Keratinocyte (primary cell): ENCODE data around the gene OTOP1. TPM values are rescaled to one million over a fixed set of nuclear protein-coding genes. Genes with fewer than 3 reads are reported as not detected.

Experiments used
- DNase-seq: peaks from one replicate; pipeline ENCODE4 v3.0.0-alpha.2; 2011; ENCODE audit warnings: low read depth, missing footprints, low spot score
- FAIRE-seq: peaks from 2 replicates; lab custom pipeline; 2011; peaks lifted over from hg19 to GRCh38; lab: Jason Lieb, UNC
- H2AFZ ChIP-seq: 2 replicates; pipeline ENCODE4 v1.6.0; 2012; ENCODE audit warnings: low read length, control low read depth, inconsistent platforms; ENCODE audit not compliant: control insufficient read depth
- H3K27ac ChIP-seq: 2 replicates; pipeline ENCODE4 v1.5.1; 2011; ENCODE audit warnings: low read length; ENCODE audit not compliant: control insufficient read depth, insufficient read depth
- H3K27me3 ChIP-seq: 3 replicates; pipeline ENCODE4 v1.6.0; 2011; ENCODE audit warnings: low read length; ENCODE audit not compliant: control insufficient read depth, insufficient read depth; ENCODE audit errors: extremely low read depth
- H3K36me3 ChIP-seq, 2 experiments: 2 replicates in 1 of 2; 3 replicates in 1 of 2; pipeline ENCODE4 v1.5.1; 2011; ENCODE audit warnings: low read length in 2 of 2, mild to moderate bottlenecking in 1 of 2; ENCODE audit not compliant: control insufficient read depth in 2 of 2, insufficient read depth in 2 of 2; ENCODE audit errors: extremely low read depth in 1 of 2
- H3K4me1 ChIP-seq: 3 replicates; pipeline ENCODE4 v1.5.1; 2011; ENCODE audit warnings: low read length; ENCODE audit not compliant: control insufficient read depth, insufficient read depth; ENCODE audit errors: extremely low read depth
- H3K4me2 ChIP-seq: 3 replicates; pipeline ENCODE4 v1.6.0; 2011; ENCODE audit warnings: low read depth, low read length; ENCODE audit not compliant: control insufficient read depth, insufficient read depth; ENCODE audit errors: extremely low read depth
- H3K4me3 ChIP-seq, 3 experiments: fragments of 200-600 bp in 1 of 3; sonication (generic) in 1 of 3; 2 replicates in 2 of 3; 3 replicates in 1 of 3; pipeline ENCODE4 v1.5.1; 2011 to 2016; ENCODE audit warnings: low read length in 3 of 3, mild to moderate bottlenecking in 3 of 3, control low read depth in 2 of 3, inconsistent platforms in 1 of 3, low read depth in 1 of 3, mixed read lengths in 1 of 3, mixed run types in 1 of 3, moderate library complexity in 1 of 3; ENCODE audit not compliant: control insufficient read depth in 2 of 3, insufficient read depth in 2 of 3; ENCODE audit errors: extremely low read depth in 1 of 3
- H3K79me2 ChIP-seq: 2 replicates; pipeline ENCODE4 v1.6.0; 2012; ENCODE audit warnings: low read length; ENCODE audit not compliant: control insufficient read depth, insufficient read depth
- H3K9ac ChIP-seq: 3 replicates; pipeline ENCODE4 v1.6.0; 2011; ENCODE audit warnings: low read length; ENCODE audit not compliant: control insufficient read depth, insufficient read depth; ENCODE audit errors: extremely low read depth
- H3K9me1 ChIP-seq: 3 replicates; pipeline ENCODE4 v1.6.0; 2011; ENCODE audit warnings: low read length; ENCODE audit not compliant: control insufficient read depth, insufficient read depth; ENCODE audit errors: extremely low read depth
- H3K9me3 ChIP-seq: 2 replicates; pipeline ENCODE4 v1.5.1; 2012; ENCODE audit warnings: low read depth, low read length; ENCODE audit not compliant: control insufficient read depth
- H4K20me1 ChIP-seq: 3 replicates; pipeline ENCODE4 v1.6.0; 2011; ENCODE audit warnings: low read length; ENCODE audit not compliant: control insufficient read depth, insufficient read depth; ENCODE audit errors: extremely low read depth
- EZH2 ChIP-seq: IDR thresholded peaks from one replicate; pipeline ENCODE4 v1.6.1; 2012; ENCODE audit warnings: inconsistent platforms, mild to moderate bottlenecking, low read length, moderate library complexity
- dilution Hi-C: fragments of 300-500 bp; cut with MboI; formaldehyde crosslinking; loops from one replicate; pipeline ENCODE4 v1.7.0; 2020; ENCODE audit warnings: low sequenced_read_pairs; ENCODE audit not compliant: extremely low pct_ligation_motif_present
- polyA plus RNA-seq, 5 experiments: library from polyadenylated mRNA; depleted of rRNA in 3 of 5; stranded (reverse) in 3 of 5; stranded (forward) in 1 of 5; unstranded in 1 of 5; fragments of >200 nt; gene quantifications; 1 replicate in 1 of 5; 2 replicates in 3 of 5; 3 replicates in 1 of 5; pipeline versions ENCODE4 v1.2.1 to v1.2.3, GENCODE V29; 2011 to 2012; ENCODE audit warnings: missing spikeins in 2 of 5, low read depth in 1 of 5, low replicate concordance in 1 of 5
- TF ChIP-seq, protein P1 (sequence below), 3 experiments: IDR thresholded peaks in 1 of 3; conservative IDR thresholded peaks in 1 of 3; optimal IDR thresholded peaks in 1 of 3; 2 replicates in 2 of 3; 3 replicates in 1 of 3; pipeline versions ENCODE3 to v1.5.1; 2011; ENCODE audit warnings: low read length in 3 of 3, mild to moderate bottlenecking in 3 of 3, moderate library complexity in 2 of 3, control low read depth in 1 of 3, inconsistent platforms in 1 of 3; ENCODE audit not compliant: insufficient read depth in 2 of 3; ENCODE audit errors: extremely low read depth in 1 of 3

The OTOP1 gene
- polyA plus RNA-seq, 1 donor (not counting 4 experiments of a cell fraction or from before 2014, with no cell fraction given) = not detected

DNA sequence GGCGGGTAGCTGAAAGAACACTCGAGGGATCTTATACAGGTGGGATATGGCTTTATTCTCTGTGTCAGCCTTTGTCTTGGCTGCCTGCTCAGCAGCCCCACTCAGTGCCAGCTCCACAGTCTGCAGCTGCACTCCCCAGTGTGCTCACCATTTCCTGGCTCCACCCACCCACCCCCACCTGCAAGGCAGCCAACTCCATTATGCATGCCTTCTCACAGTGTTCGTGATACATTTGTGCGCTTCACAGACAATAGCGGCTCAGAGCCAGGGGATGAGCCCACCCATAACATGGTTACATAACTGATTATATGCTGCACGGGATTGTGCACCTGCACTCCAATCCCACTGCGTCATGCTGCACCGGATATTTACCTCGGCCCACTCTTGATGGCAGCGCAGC lies 30.1 kb upstream of the OTOP1 start:
- H3K9me3 ChIP-seq = no peaks in the 10 kb centered on the region
- DNase-seq (no peak), FAIRE-seq (no peak)
- H4K20me1 ChIP-seq = no peaks in the 10 kb centered on the region
- H3K36me3 ChIP-seq = no peaks in the 10 kb centered on the region
- H3K4me3 ChIP-seq = no peak overlapping the region
- no peak overlapping the region for H3K9ac ChIP-seq
- H3K4me1 ChIP-seq = no peaks in the 10 kb centered on the region
- no peak overlapping the region for H3K4me2 ChIP-seq
- no peak for TF ChIP-seq EZH2
- TF ChIP-seq, protein P1, sequence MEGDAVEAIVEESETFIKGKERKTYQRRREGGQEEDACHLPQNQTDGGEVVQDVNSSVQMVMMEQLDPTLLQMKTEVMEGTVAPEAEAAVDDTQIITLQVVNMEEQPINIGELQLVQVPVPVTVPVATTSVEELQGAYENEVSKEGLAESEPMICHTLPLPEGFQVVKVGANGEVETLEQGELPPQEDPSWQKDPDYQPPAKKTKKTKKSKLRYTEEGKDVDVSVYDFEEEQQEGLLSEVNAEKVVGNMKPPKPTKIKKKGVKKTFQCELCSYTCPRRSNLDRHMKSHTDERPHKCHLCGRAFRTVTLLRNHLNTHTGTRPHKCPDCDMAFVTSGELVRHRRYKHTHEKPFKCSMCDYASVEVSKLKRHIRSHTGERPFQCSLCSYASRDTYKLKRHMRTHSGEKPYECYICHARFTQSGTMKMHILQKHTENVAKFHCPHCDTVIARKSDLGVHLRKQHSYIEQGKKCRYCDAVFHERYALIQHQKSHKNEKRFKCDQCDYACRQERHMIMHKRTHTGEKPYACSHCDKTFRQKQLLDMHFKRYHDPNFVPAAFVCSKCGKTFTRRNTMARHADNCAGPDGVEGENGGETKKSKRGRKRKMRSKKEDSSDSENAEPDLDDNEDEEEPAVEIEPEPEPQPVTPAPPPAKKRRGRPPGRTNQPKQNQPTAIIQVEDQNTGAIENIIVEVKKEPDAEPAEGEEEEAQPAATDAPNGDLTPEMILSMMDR (optimal IDR thresholded peaks at IDR 0.05 in 1 of 3, IDR thresholded peaks at IDR 0.05 in 1 of 3, conservative IDR thresholded peaks at IDR 0.05 in 1 of 3; ENCODE audit: extremely low read depth in 1 of 3, insufficient read depth in 2 of 3, low read length in 3 of 3) = no peak
- H3K27me3 ChIP-seq = no peaks in the 10 kb centered on the region
- H2AFZ ChIP-seq = no peak overlapping the region
- dilution Hi-C loops = no loop called here
- H3K9me1 ChIP-seq = no peaks in the 10 kb centered on the region
- no peak overlapping the region for H3K27ac ChIP-seq
- no peaks in the 10 kb centered on the region for H3K79me2 ChIP-seq

DNA sequence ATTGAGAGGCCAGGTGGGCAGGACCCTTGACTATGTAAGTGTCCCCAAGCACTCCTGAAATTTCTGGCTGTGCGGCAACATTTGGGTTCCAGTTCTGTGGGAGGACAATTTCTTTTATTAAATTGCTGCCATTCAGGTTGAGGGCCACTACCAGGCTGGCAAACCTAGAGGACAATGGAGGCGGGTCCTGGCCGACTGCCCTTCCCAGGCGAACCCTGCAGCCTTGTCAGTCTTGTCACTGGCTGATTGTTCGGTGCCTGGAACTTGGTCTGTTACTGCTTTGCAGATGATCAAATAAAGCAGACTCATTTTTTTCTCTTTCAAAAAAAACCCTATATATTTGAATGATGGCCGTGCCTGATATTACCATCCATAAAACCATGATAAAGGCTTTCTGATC lies 27.9 kb upstream of the OTOP1 start:
- no peaks in the 10 kb centered on the region for H3K9me1 ChIP-seq
- H3K27me3 ChIP-seq = no peaks in the 10 kb centered on the region
- DNase-seq (no peak), FAIRE-seq (no peak)
- no peaks in the 10 kb centered on the region for H3K79me2 ChIP-seq
- H3K9ac ChIP-seq = no peak overlapping the region
- no peak overlapping the region for H3K4me3 ChIP-seq
- no peak overlapping the region for H3K27ac ChIP-seq
- H4K20me1 ChIP-seq = no peaks in the 10 kb centered on the region
- H2AFZ ChIP-seq = no peak overlapping the region
- dilution Hi-C loops = no loop called here
- no peak overlapping the region for H3K4me2 ChIP-seq
- TF ChIP-seq, protein P1 (optimal IDR thresholded peaks at IDR 0.05 in 1 of 3, IDR thresholded peaks at IDR 0.05 in 1 of 3, conservative IDR thresholded peaks at IDR 0.05 in 1 of 3; ENCODE audit: extremely low read depth in 1 of 3, insufficient read depth in 2 of 3, low read length in 3 of 3) = no peak
- no peak for TF ChIP-seq EZH2
- H3K36me3 ChIP-seq = no peaks in the 10 kb centered on the region
- H3K4me1 ChIP-seq = no peaks in the 10 kb centered on the region
- no peaks in the 10 kb centered on the region for H3K9me3 ChIP-seq
